CD4-positive, alpha-beta T cell (primary cell): Measurements from ENCODE around the gene ALG9. TPM values are rescaled to one million over a fixed set of nuclear protein-coding genes. Genes with fewer than 3 reads are reported as not detected.

Experiments
- ATAC-seq: fragments of 200-7000 bp; cut with Tn5 transposase; one replicate; pipeline ENCODE4 v1.10.0; 2022; ENCODE audit warnings: mild to moderate bottlenecking; ENCODE audit not compliant: poor library complexity
- CTCF ChIA-PET: fragments of 350-600 bp; sonication (Branson Sonifier 250); formaldehyde crosslinking; loops from one replicate; lab custom pipeline; 2021; ENCODE audit warnings: antibody characterized with exemption, inconsistent platforms; lab: Charles Lee
- POLR2A ChIA-PET: fragments of 350-600 bp; sonication (Branson Sonifier 250); formaldehyde crosslinking; loops from one replicate; lab custom pipeline; 2021; ENCODE audit warnings: antibody characterized with exemption, inconsistent platforms; lab: Charles Lee
- DNase-seq, 14 experiments: peaks; one replicate each; pipeline ENCODE4 v3.0.0-alpha.2; 2013 to 2020; ENCODE audit warnings: mixed read lengths in 2 of 14
- H3K27ac ChIP-seq, 2 donors: one replicate each; pipeline versions ENCODE4 v1.5.1 to v1.7.0; 2013; ENCODE audit warnings: low read length in 2 of 2, low read depth in 1 of 2, mild to moderate bottlenecking in 1 of 2
- H3K27me3 ChIP-seq, 2 experiments: 1 replicate in 1 of 2; 2 replicates in 1 of 2; pipeline versions ENCODE4 v1.6.1 to v1.7.0; 2013; ENCODE audit warnings: low read length in 2 of 2, control low read depth in 1 of 2, mild to moderate bottlenecking in 1 of 2, moderate library complexity in 1 of 2; ENCODE audit not compliant: insufficient read depth in 2 of 2, control insufficient read depth in 1 of 2
- H3K36me3 ChIP-seq: one replicate; pipeline ENCODE4 v1.6.1; 2013; ENCODE audit warnings: low read length, control low read depth; ENCODE audit not compliant: insufficient read depth
- H3K4me1 ChIP-seq: one replicate; pipeline ENCODE4 v1.6.1; 2013; ENCODE audit warnings: low read length, control low read depth; ENCODE audit not compliant: insufficient read depth
- H3K4me3 ChIP-seq: one replicate; pipeline ENCODE4 v1.5.1; 2013; ENCODE audit warnings: mild to moderate bottlenecking, low read length, moderate library complexity
- H3K9me3 ChIP-seq, 2 experiments: 1 replicate in 1 of 2; 2 replicates in 1 of 2; pipeline versions ENCODE4 v1.6.1 to v1.7.0; 2013; ENCODE audit warnings: low read length in 2 of 2, mild to moderate bottlenecking in 2 of 2, control low read depth in 1 of 2, moderate library complexity in 1 of 2; ENCODE audit not compliant: control insufficient read depth in 1 of 2, insufficient read depth in 1 of 2
- H3K27ac Mint-ChIP-seq: one replicate; pipeline ENCODE4 v1.8.0; 2020; ENCODE audit warnings: mixed read lengths
- H3K27me3 Mint-ChIP-seq: one replicate; pipeline ENCODE4 v1.8.0; 2021; ENCODE audit warnings: mixed read lengths
- H3K36me3 Mint-ChIP-seq: one replicate; pipeline ENCODE4 v1.8.0; 2021; ENCODE audit warnings: low read depth, mixed read lengths
- H3K4me1 Mint-ChIP-seq: one replicate; pipeline ENCODE4 v1.8.0; 2021; ENCODE audit warnings: low read depth, mixed read lengths
- H3K4me3 Mint-ChIP-seq: one replicate; pipeline ENCODE4 v1.8.0; 2020; ENCODE audit warnings: mild to moderate bottlenecking, mixed read lengths
- H3K9me3 Mint-ChIP-seq: one replicate; pipeline ENCODE4 v1.8.0; 2020; ENCODE audit warnings: mixed read lengths
- CTCF ChIP-seq: fragments of 200-600 bp; IDR thresholded peaks from one replicate; pipeline ENCODE4 v1.8.0; 2022; ENCODE audit warnings: antibody characterized with exemption, mild to moderate bottlenecking
- intact Hi-C, 2 experiments: fragments of 100-400 bp; cut with DNase I in 1 of 2; cut with micrococcal nuclease in 1 of 2; formaldehyde crosslinking; loops; one replicate each; pipeline versions ENCODE4 v1.15.1 to v1.9.0; 2023 to 2025; cut with DNase I, micrococcal nuclease
- total RNA-seq, 174 experiments: library from RNA in 2 of 174; stranded (reverse) in 2 of 174; gene quantifications; one replicate each; pipeline ENCODE4 v1.2.3 and lab custom pipeline; 2021 to 2026

Gene ALG9
- total RNA-seq, 2 experiments from 2014 or later, result 31.1 to 33.4 TPM

GRCh38 chr11:111860257-111860656 lies 11.1 kb downstream of the ALG9 start:
- ATAC-seq (no peak), DNase-seq (no peak)
- Histone ChIP-seq H3K27ac (no peak overlapping the region), H3K9me3 (no peaks in the 10 kb centered on the region), H3K4me1 (no peaks in the 10 kb centered on the region), H3K4me3 (no peak overlapping the region), H3K36me3 (peaks cover 64% of the 10 kb centered on the region), H3K27me3 (no peaks in the 10 kb centered on the region)
- Mint-ChIP-seq H3K9me3 (no peaks in the 10 kb centered on the region), H3K27me3 (no peaks in the 10 kb centered on the region), H3K36me3 (peaks cover 84% of the 10 kb centered on the region), H3K4me1 (no peaks in the 10 kb centered on the region), H3K27ac (no peak overlapping the region), H3K4me3 (no peak overlapping the region)
- ChIA-PET CTCF (no interaction called here), POLR2A (no interaction called here)
- no peak for TF ChIP-seq CTCF
- intact Hi-C loops, result no loop called here

- ChIA-PET CTCF (interaction anchor here (0.7 to 2.8 kb wide), 2 partner anchors 14 to 17 kb away, joined by 3 to 8 read pairs; no protein-coding TSS in a partner anchor), POLR2A (no interaction called here)
- Histone ChIP-seq H3K9me3 (no peaks in the 10 kb centered on the region), H3K27me3 (no peaks in the 10 kb centered on the region), H3K36me3 (peaks cover 73% of the 10 kb centered on the region), H3K27ac (no peak overlapping the region), H3K4me3 (no peak overlapping the region), H3K4me1 (no peaks in the 10 kb centered on the region)
- H3K4me3 Mint-ChIP-seq, result no peak overlapping the region
- intact Hi-C loops, result no loop called here
- no peaks in the 10 kb centered on the region for H3K27me3 Mint-ChIP-seq
- H3K9me3 Mint-ChIP-seq, result no peaks in the 10 kb centered on the region
- no peak for DNase-seq
- TF ChIP-seq CTCF, result no peak
- no peaks in the 10 kb centered on the region for H3K4me1 Mint-ChIP-seq
- peaks cover 90% of the 10 kb centered on the region for H3K36me3 Mint-ChIP-seq
- ATAC-seq, result no peak
- no peak overlapping the region for H3K27ac Mint-ChIP-seq
These were observed 15.9 kb downstream of the ALG9 start for GRCh38 chr11:111855506-111855905.

GRCh38 chr11:111852103-111852502 lies 19.3 kb downstream of the ALG9 start:
- DNase-seq (no peak), ATAC-seq (no peak)
- Mint-ChIP-seq H3K36me3 (peaks cover 83% of the 10 kb centered on the region), H3K27ac (no peak overlapping the region), H3K4me1 (no peaks in the 10 kb centered on the region), H3K4me3 (no peak overlapping the region), H3K9me3 (no peaks in the 10 kb centered on the region), H3K27me3 (no peaks in the 10 kb centered on the region)
- CTCF ChIA-PET, result no interaction called here
- no peak for TF ChIP-seq CTCF
- intact Hi-C loops, result no loop called here
- Histone ChIP-seq H3K27ac (no peak overlapping the region), H3K27me3 (no peaks in the 10 kb centered on the region), H3K4me3 (no peak overlapping the region), H3K9me3 (no peaks in the 10 kb centered on the region), H3K36me3 (peaks cover 63% of the 10 kb centered on the region), H3K4me1 (no peaks in the 10 kb centered on the region)
- POLR2A ChIA-PET, result no interaction called here
